GM23338 (cell line): Measurements from ENCODE around the gene PTN. TPM values are rescaled to one million over a fixed set of nuclear protein-coding genes. Genes with fewer than 3 reads are reported as not detected.

ENCODE experiments used
- CREB1 ChIP-seq: fragments of 250-450 bp; sonication (Bioruptor Pico); IDR thresholded peaks from 2 replicates; pipeline ENCODE4 v1.5.0; 2020; ENCODE audit warnings: low read depth, mild to moderate bottlenecking, moderate library complexity
- CTCF ChIP-seq, 2 experiments: fragments of 200-600 bp in 1 of 2; sonication (generic) in 1 of 2; conservative IDR thresholded peaks; 2 replicates each; pipeline versions ENCODE4 v1.5.1 to v1.6.1; 2016 to 2017; ENCODE audit warnings: antibody characterized with exemption in 2 of 2, low read depth in 2 of 2, mild to moderate bottlenecking in 2 of 2, moderate library complexity in 1 of 2
- EZH2 ChIP-seq: fragments of 200-600 bp; sonication (generic); IDR thresholded peaks from one replicate; pipeline ENCODE4 v1.8.0; 2017; ENCODE audit warnings: antibody characterized with exemption, mild to moderate bottlenecking, low read depth; ENCODE audit not compliant: unreplicated experiment
- EZH2phosphoT487 ChIP-seq: fragments of 200-600 bp; sonication (generic); IDR thresholded peaks from one replicate; pipeline ENCODE4 v1.8.1; 2018; ENCODE audit warnings: antibody characterized with exemption; ENCODE audit not compliant: unreplicated experiment
- JUNB ChIP-seq: IDR thresholded peaks from one replicate; pipeline ENCODE4 v1.6.1; 2016; ENCODE audit warnings: antibody characterized with exemption; ENCODE audit not compliant: unreplicated experiment
- POLR2AphosphoS5 ChIP-seq: IDR thresholded peaks from 2 replicates; pipeline ENCODE4 v1.6.1; 2016; ENCODE audit warnings: antibody characterized with exemption, low read depth
- ZNF114 ChIP-seq: fragments of 250-450 bp; sonication (Bioruptor Pico); IDR thresholded peaks from 2 replicates; pipeline ENCODE4 v1.5.0; 2020; ENCODE audit warnings: mild to moderate bottlenecking, moderate library complexity
- ZNF331 ChIP-seq: fragments of 250-450 bp; sonication (Bioruptor Pico); IDR thresholded peaks from 2 replicates; pipeline ENCODE4 v1.5.0; 2020; ENCODE audit warnings: low read depth, mild to moderate bottlenecking, moderate library complexity
- ZNF462 ChIP-seq: fragments of 250-450 bp; sonication (Bioruptor Pico); IDR thresholded peaks from 2 replicates; pipeline ENCODE4 v1.5.0; 2020; ENCODE audit warnings: mild to moderate bottlenecking, moderate library complexity
- polyA plus RNA-seq: library from polyadenylated mRNA; unstranded; fragments of >200 nt; fragmentation: Nextera tagmentation; extraction: Ambion mirVana; gene quantifications from 2 replicates; pipeline ENCODE4 v1.2.1, GENCODE V29; 2016
- total RNA-seq: library from RNA; depleted of rRNA; stranded (reverse); fragments of >200 nt; shearing (Covaris generic); gene quantifications from 2 replicates; pipeline ENCODE4 v1.2.3, GENCODE V29; 2014

Gene PTN
- total and polyA plus RNA-seq, 2 experiments from 2014 or later, result 20.1 to 39.4 TPM

GRCh38 chr7:137296576-137296975 lies 47.0 kb downstream of the PTN start (continued):
- no peak for TF ChIP-seq ZNF462 (CRISPR knock-in tag)
- TF ChIP-seq JUNB, result no peak
- TF ChIP-seq EZH2, result no peak
- TF ChIP-seq POLR2AphosphoS5, result no peak
- no peak for TF ChIP-seq ZNF331
- TF ChIP-seq CTCF (conservative IDR thresholded peaks at IDR 0.05; ENCODE audit: low read depth in 2 of 2), result no peak
- no peak for TF ChIP-seq EZH2phosphoT487
- TF ChIP-seq CREB1 (CRISPR knock-in tag), result no peak
- TF ChIP-seq ZNF114 (CRISPR knock-in tag), result no peak
